GM10248 (cell line): ENCODE results near the gene TMEM120B.
"Not testable (repeated sequence)": the region's sequence is repeated elsewhere in the genome, so short reads cannot be mapped to it uniquely, and the experiment has no call there.

Source experiments
- CTCF ChIA-PET: fragments of 300-600 bp; sonication (Branson Sonifier 250); formaldehyde crosslinking; extraction: SDS; loops from one replicate; lab custom pipeline; 2021; ENCODE audit warnings: antibody characterized with exemption; lab: Yijun Ruan, JAX
- POLR2A ChIA-PET: fragments of 350-650 bp; sonication (Branson Sonifier 250); formaldehyde crosslinking; extraction: SDS; loops from one replicate; lab custom pipeline; 2020; ENCODE audit warnings: antibody characterized with exemption; lab: Yijun Ruan, JAX
- DNase-seq: peaks from one replicate; pipeline ENCODE4 v3.0.0; 2012; ENCODE audit errors: extremely low spot score
- CTCF ChIP-seq: IDR thresholded peaks from 2 replicates; pipeline ENCODE4 v1.5.1; 2012; ENCODE audit warnings: mild to moderate bottlenecking, low read depth; ENCODE audit errors: extremely low read depth, missing control alignments, control extremely low read depth

TMEM120B gene

GRCh38 chr12:121713793-121714192 is 1.2 kb downstream of the TMEM120B start:
- ChIA-PET CTCF (interaction anchor here (0.9 to 4.8 kb wide), 6 partner anchors 13 to 214 kb away, joined by 3 to 58 read pairs (median 6); partner anchors contain the start of gene RHOF), POLR2A (no interaction called here)
- no peak for DNase-seq
- TF ChIP-seq CTCF, result no peak

GRCh38 chr12:121715055-121715454 is 2.5 kb downstream of the TMEM120B start:
- POLR2A ChIA-PET, DNase-seq: not testable (repeated sequence)

GRCh38 chr12:121715862-121716435 is 3.4 kb downstream of the TMEM120B start:
- no peak for TF ChIP-seq CTCF
- no peak for DNase-seq
- POLR2A ChIA-PET, result interaction anchor here (0.7 kb wide), 1 partner anchor 28 kb away, joined by 3 read pairs; no protein-coding TSS in a partner anchor
- CTCF ChIA-PET, result interaction anchor here (0.6 to 1.7 kb wide), 3 partner anchors 11 to 78 kb away, joined by 3 to 10 read pairs (median 6); partner anchors contain the start of gene RHOF

More at GRCh38 chr12:121715055-121715454, 2.5 kb downstream of the TMEM120B start:
- CTCF ChIA-PET, result interaction anchor here (1.2 to 1.7 kb wide), 2 partner anchors 14 to 79 kb away, joined by 3 to 10 read pairs; partner anchors contain the start of gene RHOF

GRCh38 chr12:121717041-121717699 is 4.6 kb downstream of the TMEM120B start:
- CTCF ChIA-PET, result interaction anchor here (1.5 to 2.3 kb wide), 3 partner anchors 11 to 56 kb away, joined by 3 to 11 read pairs (median 6); no protein-coding TSS in a partner anchor

GRCh38 chr12:121718653-121719239 is 6.2 kb downstream of the TMEM120B start:
- DNase-seq, result no peak
- CTCF ChIA-PET, result interaction anchor here (0.7 to 3.5 kb wide), 9 partner anchors 10 to 93 kb away, joined by 3 to 24 read pairs (median 4); partner anchors contain the start of gene RHOF
- no peak for TF ChIP-seq CTCF
- POLR2A ChIA-PET, result no interaction called here

More at GRCh38 chr12:121717041-121717699, 4.6 kb downstream of the TMEM120B start:
- no peak for DNase-seq
- no peak for TF ChIP-seq CTCF
- POLR2A ChIA-PET, result no interaction called here

GRCh38 chr12:121719926-121720414 is 7.4 kb downstream of the TMEM120B start:
- POLR2A ChIA-PET, result no interaction called here
- TF ChIP-seq CTCF, result no peak
- no peak for DNase-seq
- CTCF ChIA-PET, result interaction anchor here (1.1 to 3.5 kb wide), 6 partner anchors 7 to 74 kb away, joined by 3 to 24 read pairs (median 4); partner anchors contain the start of genes RHOF and TMEM120B
